ENCODE data around the gene EHD2.

The EHD2 gene

DNA sequence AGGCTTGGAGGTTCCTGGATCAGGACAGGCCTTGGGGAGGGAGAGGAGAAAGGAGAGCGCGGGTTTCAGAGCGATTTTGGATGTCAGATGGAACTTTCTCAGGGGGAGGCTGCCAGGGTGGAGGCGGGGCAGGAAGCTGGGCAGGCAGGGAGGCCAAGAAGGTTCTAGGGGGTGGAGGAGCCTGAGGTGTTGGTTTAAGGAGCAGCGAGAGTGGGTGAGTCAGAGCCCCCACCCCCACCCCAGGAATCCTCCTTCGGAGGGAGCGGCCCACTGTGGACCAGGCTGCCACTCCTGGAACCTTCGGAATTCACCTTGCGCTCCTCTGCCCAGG is 16.2 kb downstream of the EHD2 start:
- peak; percentile 93 for DNase-seq (ENCODE audit: low spot score)
- CTCF ChIA-PET, result no interaction called here
- POLR2A ChIA-PET (ENCODE audit: low non-redundant PET), result interaction anchor here (0.5 kb wide), 1 partner anchor 107 kb away, joined by 3 read pairs; no protein-coding TSS in a partner anchor
- TF ChIP-seq, protein P1, sequence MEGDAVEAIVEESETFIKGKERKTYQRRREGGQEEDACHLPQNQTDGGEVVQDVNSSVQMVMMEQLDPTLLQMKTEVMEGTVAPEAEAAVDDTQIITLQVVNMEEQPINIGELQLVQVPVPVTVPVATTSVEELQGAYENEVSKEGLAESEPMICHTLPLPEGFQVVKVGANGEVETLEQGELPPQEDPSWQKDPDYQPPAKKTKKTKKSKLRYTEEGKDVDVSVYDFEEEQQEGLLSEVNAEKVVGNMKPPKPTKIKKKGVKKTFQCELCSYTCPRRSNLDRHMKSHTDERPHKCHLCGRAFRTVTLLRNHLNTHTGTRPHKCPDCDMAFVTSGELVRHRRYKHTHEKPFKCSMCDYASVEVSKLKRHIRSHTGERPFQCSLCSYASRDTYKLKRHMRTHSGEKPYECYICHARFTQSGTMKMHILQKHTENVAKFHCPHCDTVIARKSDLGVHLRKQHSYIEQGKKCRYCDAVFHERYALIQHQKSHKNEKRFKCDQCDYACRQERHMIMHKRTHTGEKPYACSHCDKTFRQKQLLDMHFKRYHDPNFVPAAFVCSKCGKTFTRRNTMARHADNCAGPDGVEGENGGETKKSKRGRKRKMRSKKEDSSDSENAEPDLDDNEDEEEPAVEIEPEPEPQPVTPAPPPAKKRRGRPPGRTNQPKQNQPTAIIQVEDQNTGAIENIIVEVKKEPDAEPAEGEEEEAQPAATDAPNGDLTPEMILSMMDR (conservative IDR thresholded peaks at IDR 0.05; ENCODE audit: low read depth), result no peak
- H3K27ac ChIP-seq, result peak overlapping the region; percentile 99

DNA sequence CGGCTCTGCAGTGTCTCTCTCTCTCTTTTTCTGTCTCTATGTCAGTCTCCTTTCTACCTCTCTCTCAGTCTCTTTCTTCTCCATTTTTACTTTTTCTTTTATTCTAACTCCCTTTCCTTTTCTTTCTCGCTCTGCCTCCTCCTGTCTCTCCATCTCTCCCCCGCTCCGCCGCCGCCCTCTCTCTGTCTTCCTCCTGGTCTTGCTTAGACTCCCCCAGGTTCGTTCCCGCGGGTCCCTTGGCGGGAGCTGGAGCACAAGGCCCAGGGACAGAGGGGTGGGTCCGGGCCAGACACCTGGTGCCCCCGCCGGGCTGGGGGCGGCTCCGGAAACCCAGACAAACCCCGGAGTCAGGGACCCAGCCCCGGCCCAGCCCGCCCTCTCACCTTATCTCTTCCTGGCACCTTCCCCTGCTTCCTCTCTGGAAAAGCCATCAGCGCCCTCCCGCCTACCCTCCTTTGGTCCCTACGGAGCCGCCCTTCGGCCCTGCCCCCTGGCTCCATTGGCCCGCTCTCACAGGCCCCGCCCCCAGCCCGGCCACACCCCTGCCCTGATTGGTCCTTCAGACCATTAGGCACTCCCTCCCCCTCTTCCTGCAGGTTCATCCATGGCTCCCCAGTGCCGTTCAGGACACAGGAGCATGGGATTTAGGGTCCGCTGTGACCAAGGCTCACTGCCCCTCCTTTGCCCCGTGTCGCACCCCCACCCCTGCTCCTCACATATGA is 16.7 kb downstream of the EHD2 start:
- peak overlapping the region; percentile 99 for H3K27ac ChIP-seq
- TF ChIP-seq, protein P1 (conservative IDR thresholded peaks at IDR 0.05; ENCODE audit: low read depth), result no peak
- ChIA-PET CTCF (no interaction called here), POLR2A (ENCODE audit: low non-redundant PET) (interaction anchor here (0.5 kb wide), 1 partner anchor 107 kb away, joined by 3 read pairs; no protein-coding TSS in a partner anchor)
- DNase-seq (ENCODE audit: low spot score), result peak; percentile 75

DNA sequence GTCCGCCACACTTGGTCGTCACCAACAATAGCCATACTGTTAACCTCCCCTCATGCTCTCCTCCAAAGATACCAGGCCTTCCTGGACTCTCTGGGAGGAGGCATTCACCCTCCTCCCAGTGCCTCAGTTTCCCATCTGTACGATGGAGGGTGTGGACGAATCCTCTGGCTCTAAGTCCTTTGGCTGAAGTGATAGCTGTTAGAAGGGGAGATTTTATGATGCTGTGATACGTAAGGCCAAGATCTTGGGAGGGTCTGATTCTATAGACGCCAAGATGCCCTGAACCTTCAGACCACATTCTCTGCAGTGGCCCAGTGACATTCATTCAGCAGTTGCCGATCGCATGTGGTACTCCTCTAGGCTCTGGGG is 17.3 kb downstream of the EHD2 start:
- H3K27ac ChIP-seq, result peak overlapping the region; percentile 99
- TF ChIP-seq, protein P1 (conservative IDR thresholded peaks at IDR 0.05; ENCODE audit: low read depth), result no peak
- DNase-seq (ENCODE audit: low spot score), result no peak
- ChIA-PET CTCF (no interaction called here), POLR2A (ENCODE audit: low non-redundant PET) (no interaction called here)

DNA sequence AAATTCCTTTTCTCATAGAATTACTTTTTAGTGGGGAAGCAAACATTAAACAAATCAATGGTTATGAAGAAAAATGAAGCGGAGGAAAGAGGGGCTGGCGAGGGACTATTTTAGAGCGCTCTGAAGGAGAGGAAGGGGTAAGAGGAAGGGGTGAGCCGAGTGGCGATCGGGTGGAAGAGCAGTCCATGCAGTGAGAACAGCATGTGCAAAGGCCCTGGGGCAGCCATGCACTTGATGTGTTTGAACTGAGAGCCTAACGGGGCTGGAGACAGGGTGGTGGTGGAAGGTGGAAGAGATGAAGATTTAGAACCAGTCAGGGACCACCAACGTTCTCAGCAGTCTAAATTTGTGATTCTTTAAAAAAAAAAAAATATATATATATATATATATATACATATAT is 17.7 kb downstream of the EHD2 start:
- TF ChIP-seq, protein P1 (conservative IDR thresholded peaks at IDR 0.05; ENCODE audit: low read depth), result no peak
- POLR2A ChIA-PET (ENCODE audit: low non-redundant PET), result interaction anchor here (1.0 kb wide), 1 partner anchor 9 kb away, joined by 4 read pairs; no protein-coding TSS in a partner anchor
- peak overlapping the region; percentile 99 for H3K27ac ChIP-seq
- DNase-seq (ENCODE audit: low spot score), result no peak
- CTCF ChIA-PET, result no interaction called here

DNA sequence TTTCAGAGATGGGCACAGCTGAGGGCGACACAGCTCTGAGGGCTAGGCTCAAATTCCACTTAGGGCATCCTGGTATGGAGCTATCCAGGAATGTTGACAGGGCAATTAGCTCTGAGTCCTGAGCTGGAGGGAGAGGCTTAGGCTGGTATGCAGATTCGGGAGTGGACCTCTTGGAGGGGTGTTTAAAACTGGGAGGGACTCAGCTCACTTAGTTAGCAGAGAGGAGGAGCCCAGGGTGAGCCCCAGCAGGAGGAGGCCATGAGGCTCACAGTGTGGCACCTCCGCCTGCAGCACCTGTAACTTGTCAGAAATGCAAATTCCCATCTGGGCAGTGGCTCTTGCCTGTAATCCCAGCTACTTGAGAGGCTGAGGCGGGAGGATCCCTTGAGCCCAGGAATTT is 21.9 kb downstream of the EHD2 start:
- DNase-seq (ENCODE audit: low spot score), result no peak
- POLR2A ChIA-PET (ENCODE audit: low non-redundant PET), result interaction anchor here (0.6 kb wide), 1 partner anchor 11 kb away, joined by 3 read pairs; no protein-coding TSS in a partner anchor
- H3K27ac ChIP-seq, result peak overlapping the region; percentile 99
- CTCF ChIA-PET, result interaction anchor here (1.7 to 2.9 kb wide), 2 partner anchors 22 to 28 kb away, joined by 3 to 15 read pairs; partner anchors contain the start of gene EHD2
- TF ChIP-seq, protein P1 (conservative IDR thresholded peaks at IDR 0.05; ENCODE audit: low read depth), result no peak

DNA sequence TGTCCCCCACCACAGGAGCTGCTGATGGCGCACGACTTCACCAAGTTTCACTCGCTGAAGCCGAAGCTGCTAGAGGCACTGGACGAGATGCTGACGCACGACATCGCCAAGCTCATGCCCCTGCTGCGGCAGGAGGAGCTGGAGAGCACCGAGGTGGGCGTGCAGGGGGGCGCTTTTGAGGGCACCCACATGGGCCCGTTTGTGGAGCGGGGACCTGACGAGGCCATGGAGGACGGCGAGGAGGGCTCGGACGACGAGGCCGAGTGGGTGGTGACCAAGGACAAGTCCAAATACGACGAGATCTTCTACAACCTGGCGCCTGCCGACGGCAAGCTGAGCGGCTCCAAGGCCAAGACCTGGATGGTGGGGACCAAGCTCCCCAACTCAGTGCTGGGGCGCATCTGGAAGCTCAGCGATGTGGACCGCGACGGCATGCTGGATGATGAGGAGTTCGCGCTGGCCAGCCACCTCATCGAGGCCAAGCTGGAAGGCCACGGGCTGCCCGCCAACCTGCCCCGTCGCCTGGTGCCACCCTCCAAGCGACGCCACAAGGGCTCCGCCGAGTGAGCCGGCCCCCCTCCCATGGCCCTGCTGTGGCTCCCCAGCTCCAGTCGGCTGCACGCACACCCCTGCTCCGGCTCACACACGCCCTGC is 27.8 kb downstream of the EHD2 start:
- TF ChIP-seq, protein P1 (conservative IDR thresholded peaks at IDR 0.05; ENCODE audit: low read depth), result no peak
- POLR2A ChIA-PET (ENCODE audit: low non-redundant PET), result interaction anchor here (0.7 kb wide), 1 partner anchor 22 kb away, joined by 3 read pairs; no protein-coding TSS in a partner anchor
- peak overlapping the region; percentile 99 for H3K27ac ChIP-seq
- CTCF ChIA-PET, result interaction anchor here (0.6 to 4.1 kb wide), 6 partner anchors 25 to 531 kb away, joined by 3 to 25 read pairs (median 4); partner anchors contain the start of gene EHD2
- DNase-seq (ENCODE audit: low spot score), result no peak
